ENCODE results near the gene GET4. TPM values are rescaled to one million over a fixed set of nuclear protein-coding genes. Genes with fewer than 3 reads are reported as not detected.

The GET4 gene
- total and polyA plus RNA-seq, 2 of the 8 experiments (the other 6 are each of a cell fraction or from before 2014, with no cell fraction given), result 56.7 to 74.1 TPM

DNA sequence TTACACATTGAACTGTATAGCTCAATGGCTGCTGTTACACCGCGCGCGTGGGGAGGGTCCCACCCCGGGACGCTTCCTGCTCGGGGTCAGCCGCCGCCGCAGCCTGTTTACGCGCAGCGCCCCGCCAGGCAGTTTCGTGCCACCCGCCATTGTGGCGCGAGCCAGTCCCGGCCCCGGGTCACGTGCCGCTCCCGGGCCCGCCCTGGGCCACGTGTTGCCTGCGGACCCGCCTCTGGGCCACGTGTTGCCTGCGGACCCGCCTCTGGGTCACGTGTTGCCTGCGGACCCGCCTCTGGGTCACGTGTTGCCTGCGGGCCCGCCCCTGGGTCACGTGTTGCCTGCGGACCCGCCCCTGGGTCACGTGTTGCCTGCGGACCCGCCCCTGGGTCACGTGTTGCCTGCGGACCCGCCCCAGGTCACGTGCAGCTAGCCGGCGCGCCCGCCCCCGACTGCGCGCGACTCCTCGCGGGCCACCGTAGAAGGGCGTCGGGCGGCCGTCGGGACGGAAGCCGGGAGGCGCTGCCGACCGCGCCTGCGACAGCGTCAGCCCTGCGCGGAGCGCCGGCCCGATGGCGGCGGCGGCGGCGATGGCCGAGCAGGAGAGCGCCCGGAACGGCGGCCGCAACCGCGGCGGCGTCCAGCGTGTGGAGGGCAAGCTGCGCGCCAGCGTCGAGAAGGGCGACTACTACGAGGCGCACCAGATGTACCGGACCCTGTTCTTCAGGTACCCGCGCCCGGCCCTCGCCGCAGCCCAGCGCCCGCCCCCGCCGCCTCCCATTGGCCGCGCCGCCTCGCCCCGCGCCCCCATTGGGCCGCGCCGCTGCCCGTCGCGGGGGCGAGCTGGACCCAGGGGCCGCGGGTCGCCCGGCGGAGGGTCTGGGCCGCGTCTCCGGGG, at the start of gene GET4 (continued):
- TF ChIP-seq TAF7 (optimal IDR thresholded peaks at IDR 0.05; ENCODE audit: borderline replicate concordance, low read depth, low read length) (peak; percentile 69), RXRA (IDR thresholded peaks at IDR 0.05; ENCODE audit: insufficient read depth, low read depth, low read length) (no peak), POU5F1 (IDR thresholded peaks at IDR 0.05; ENCODE audit: low read depth, low read length) (no peak), RAD21 (IDR thresholded peaks at IDR 0.05 in 1 of 2, conservative IDR thresholded peaks at IDR 0.05 in 1 of 2; ENCODE audit: low read depth in 2 of 2, low read length in 2 of 2) (no peak)

Measured in H1 (cell line).